Measurements from ENCODE around the gene VPS13C.

GRCh38 chr15:61923173-61923572, 137.1 kb downstream of the VPS13C start:
- TF ChIP-seq CTCF (IDR thresholded peaks at IDR 0.05; ENCODE audit: low read depth, low read length, poor library complexity, severe bottlenecking), result no peak
- no peak for TF ChIP-seq EZH2phosphoT487 (IDR thresholded peaks at IDR 0.05; ENCODE audit: borderline replicate concordance, low read length)
